Mesenchymal stem cell (in vitro differentiated cells and primary cell): ENCODE data around the gene PKP2.
"Not testable (repeated sequence)": the region's sequence is repeated elsewhere in the genome, so short reads cannot be mapped to it uniquely, and the experiment has no call there.

ENCODE experiments used
- DNase-seq: peaks from one replicate; pipeline ENCODE4 v3.0.0-alpha.2; 2013
- H2AFZ ChIP-seq: one replicate; pipeline ENCODE4 v1.6.1; 2013; ENCODE audit warnings: low read depth, mild to moderate bottlenecking, control low read depth, inconsistent platforms, low read length, moderate library complexity
- H2AK5ac ChIP-seq: 2 replicates; pipeline ENCODE4 v1.6.1; 2013; ENCODE audit warnings: low read length, moderate library complexity, mild to moderate bottlenecking, inconsistent platforms; ENCODE audit not compliant: severe bottlenecking
- H2BK120ac ChIP-seq: one replicate; pipeline ENCODE4 v1.6.1; 2013; ENCODE audit warnings: low read depth, mild to moderate bottlenecking, inconsistent platforms, low read length, moderate library complexity
- H2BK12ac ChIP-seq, 2 experiments: one replicate each; pipeline ENCODE4 v1.6.1; 2013; ENCODE audit warnings: inconsistent platforms in 2 of 2, low read length in 2 of 2, mild to moderate bottlenecking in 2 of 2, moderate library complexity in 2 of 2, control low read depth in 1 of 2
- H2BK15ac ChIP-seq: one replicate; pipeline ENCODE4 v1.6.1; 2013; ENCODE audit warnings: mild to moderate bottlenecking, low read depth, inconsistent platforms; ENCODE audit not compliant: poor library complexity, severe bottlenecking
- H2BK5ac ChIP-seq: 2 replicates; pipeline ENCODE4 v1.6.1; 2013; ENCODE audit warnings: low read depth, mild to moderate bottlenecking, low read length, control low read depth, inconsistent platforms; ENCODE audit not compliant: poor library complexity, severe bottlenecking
- H3K14ac ChIP-seq, 2 experiments: one replicate each; pipeline ENCODE4 v1.6.1; 2013; ENCODE audit warnings: inconsistent platforms in 2 of 2, low read length in 2 of 2, control low read depth in 1 of 2, mild to moderate bottlenecking in 1 of 2, moderate library complexity in 1 of 2
- H3K18ac ChIP-seq, 2 experiments: one replicate each; pipeline ENCODE4 v1.6.1; 2013; ENCODE audit warnings: inconsistent platforms in 2 of 2, low read length in 2 of 2, control low read depth in 1 of 2, low read depth in 1 of 2, mild to moderate bottlenecking in 1 of 2
- H3K23ac ChIP-seq, 2 experiments: one replicate each; pipeline ENCODE4 v1.6.1; 2013; ENCODE audit warnings: inconsistent platforms in 2 of 2, low read length in 2 of 2, mild to moderate bottlenecking in 2 of 2, moderate library complexity in 2 of 2, control low read depth in 1 of 2
- H3K27ac ChIP-seq: 2 replicates; pipeline ENCODE4 v1.5.1; 2013; ENCODE audit warnings: mild to moderate bottlenecking, moderate library complexity, low read length, control low read depth, inconsistent platforms; ENCODE audit not compliant: poor library complexity, severe bottlenecking
- H3K27me3 ChIP-seq, 2 experiments: 2 replicates each; pipeline versions ENCODE4 v1.6.1 to v1.7.0; 2013; ENCODE audit warnings: low read length in 2 of 2, mild to moderate bottlenecking in 2 of 2, moderate library complexity in 2 of 2, control low read depth in 1 of 2, inconsistent platforms in 1 of 2; ENCODE audit not compliant: control insufficient read depth in 1 of 2, insufficient read depth in 1 of 2
- H3K36me3 ChIP-seq, 2 experiments: 2 replicates each; pipeline versions ENCODE4 v1.6.1 to v1.7.0; 2013; ENCODE audit warnings: low read length in 2 of 2, control low read depth in 1 of 2, inconsistent platforms in 1 of 2, low read depth in 1 of 2, mild to moderate bottlenecking in 1 of 2; ENCODE audit not compliant: insufficient read depth in 2 of 2, control insufficient read depth in 1 of 2
- H3K4ac ChIP-seq, 2 experiments: one replicate each; pipeline ENCODE4 v1.6.1; 2013; ENCODE audit warnings: inconsistent platforms in 2 of 2, low read length in 2 of 2, mild to moderate bottlenecking in 2 of 2, moderate library complexity in 2 of 2, control low read depth in 1 of 2, low read depth in 1 of 2
- H3K4me1 ChIP-seq: 2 replicates; pipeline ENCODE4 v1.6.1; 2013; ENCODE audit warnings: low read depth, low read length, control low read depth; ENCODE audit not compliant: control insufficient read depth, insufficient read depth
- H3K4me2 ChIP-seq: 2 replicates; pipeline ENCODE4 v1.6.1; 2013; ENCODE audit warnings: low read length, mild to moderate bottlenecking, inconsistent platforms; ENCODE audit not compliant: poor library complexity, severe bottlenecking
- H3K4me3 ChIP-seq, 2 experiments: 2 replicates each; pipeline versions ENCODE4 v1.5.1 to v1.7.0; 2013; ENCODE audit warnings: low read length in 2 of 2, mild to moderate bottlenecking in 2 of 2, control low read depth in 1 of 2, low read depth in 1 of 2; ENCODE audit not compliant: insufficient read depth in 1 of 2
- H3K79me1 ChIP-seq: replicated peaks from 2 replicates; pipeline ENCODE4 v1.6.1; 2013; ENCODE audit warnings: mild to moderate bottlenecking, control low read depth, low read length, inconsistent platforms; ENCODE audit not compliant: poor library complexity, severe bottlenecking
- H3K9ac ChIP-seq: 2 replicates; pipeline ENCODE4 v1.7.0; 2013; ENCODE audit warnings: mild to moderate bottlenecking, low read length, moderate library complexity
- H3K9me3 ChIP-seq: 2 replicates; pipeline ENCODE4 v1.7.0; 2013; ENCODE audit warnings: mild to moderate bottlenecking, low read length; ENCODE audit not compliant: control insufficient read depth
- H4K8ac ChIP-seq: one replicate; pipeline ENCODE4 v1.6.1; 2013; ENCODE audit warnings: inconsistent platforms, mild to moderate bottlenecking, low read length, moderate library complexity
- H4K91ac ChIP-seq: one replicate; pipeline ENCODE4 v1.6.1; 2013; ENCODE audit warnings: mild to moderate bottlenecking, low read length, inconsistent platforms
- WGBS: methylation state at CpG from one replicate; pipeline ENCODE4 v1.1.7; 2013; ENCODE audit warnings: mixed read lengths; 5-methylcytosine and 5-hydroxymethylcytosine counted together

The PKP2 gene

DNA sequence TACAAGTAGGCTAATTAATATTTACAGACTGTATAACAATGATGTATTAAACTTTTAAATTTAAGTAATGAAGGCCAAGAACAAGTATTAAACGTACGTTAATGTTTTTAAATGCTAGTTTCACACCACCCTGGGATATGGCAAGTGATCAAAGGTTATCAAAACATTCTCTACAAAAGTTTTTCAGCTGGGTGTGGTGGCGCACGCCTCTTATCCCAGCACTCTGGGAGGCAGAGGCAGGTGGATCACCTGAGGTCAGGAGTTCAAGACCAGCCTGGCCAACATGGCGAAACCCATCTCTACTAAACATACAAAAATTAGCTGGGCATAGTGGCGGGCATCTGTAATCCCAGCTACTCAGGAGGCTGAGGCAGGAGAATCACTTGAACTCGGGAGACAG is 17.5 kb downstream of the PKP2 start:
- H4K91ac ChIP-seq, H3K9me3 ChIP-seq, H4K8ac ChIP-seq, H3K4me2 ChIP-seq, DNase-seq, H3K36me3 ChIP-seq, H3K9ac ChIP-seq, H2BK120ac ChIP-seq, H3K27me3 ChIP-seq, H3K4me1 ChIP-seq, H3K23ac ChIP-seq, H2BK12ac ChIP-seq, H2BK5ac ChIP-seq, H3K18ac ChIP-seq, H3K79me1 ChIP-seq, H3K27ac ChIP-seq, H3K14ac ChIP-seq, H3K4me3 ChIP-seq, H2AK5ac ChIP-seq, H2AFZ ChIP-seq, H3K4ac ChIP-seq, H2BK15ac ChIP-seq: not testable (repeated sequence)
- WGBS: 97% methylated on average over 7 of the region's 7 CpGs

DNA sequence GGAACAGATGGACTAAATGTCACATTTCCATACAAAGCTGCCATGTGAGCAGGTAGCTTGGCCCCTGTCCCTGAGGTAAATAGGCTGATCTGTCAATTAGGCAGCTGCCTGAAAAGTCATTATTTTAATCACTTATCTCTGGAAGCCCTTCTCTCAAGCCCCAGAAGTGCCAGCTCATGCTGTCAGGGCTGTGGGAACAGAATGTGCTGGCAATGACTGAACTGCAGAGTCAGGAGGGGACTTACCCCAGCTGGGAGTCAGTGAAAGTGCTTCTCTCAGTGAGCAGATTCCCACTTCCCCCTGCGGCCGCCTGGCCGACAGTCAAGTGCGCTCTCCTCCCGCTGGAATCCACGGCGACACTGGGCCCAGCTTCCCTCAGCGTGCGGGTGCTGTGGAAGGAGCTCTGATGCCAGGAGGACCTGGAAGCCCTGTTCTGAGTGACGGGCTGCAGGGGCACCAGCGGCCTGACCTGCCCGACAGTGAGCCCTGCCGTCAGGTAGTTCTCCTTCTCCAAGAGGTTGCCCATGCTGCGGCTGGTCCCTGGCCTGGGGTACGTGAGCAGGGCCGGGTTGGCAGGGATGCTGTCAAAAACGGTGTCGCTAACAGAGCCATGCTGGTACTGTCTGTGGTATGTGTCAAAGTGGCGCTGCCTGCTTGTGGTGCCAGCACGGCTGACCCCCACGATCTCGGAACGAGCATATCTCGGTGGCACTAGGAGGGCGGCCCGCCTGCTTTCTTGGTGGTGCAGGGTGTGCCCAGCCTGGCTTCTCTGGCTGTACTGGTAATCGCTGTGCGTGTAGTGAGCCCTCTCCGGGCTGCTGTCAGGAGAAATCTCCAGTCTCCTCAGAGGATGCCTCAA is 18.7 kb downstream of the PKP2 start:
- Histone ChIP-seq H3K4me1 (peaks cover 3% of the 10 kb centered on the region), H2BK15ac (no peak overlapping the region), H3K79me1 (no peaks in the 10 kb centered on the region), H3K9ac (no peak overlapping the region), H3K36me3 (peaks cover 0 to 7% of the 10 kb centered on the region in 2 experiments), H3K23ac (no peak overlapping the region), H3K14ac (peak overlapping the region in 1 of 2 experiments; percentile 13), H2AK5ac (no peak overlapping the region), H3K9me3 (no peaks in the 10 kb centered on the region), H2BK5ac (no peak overlapping the region), H4K8ac (no peak overlapping the region), H3K4me3 (no peak overlapping the region), H4K91ac (peak overlapping the region; percentile 53), H2BK120ac (no peak overlapping the region), H3K27ac (no peak overlapping the region), H2AFZ (no peak overlapping the region), H3K4ac (no peak overlapping the region), H3K18ac (peak overlapping the region in 1 of 2 experiments; percentile 18), H3K4me2 (no peak overlapping the region), H2BK12ac (no peak overlapping the region), H3K27me3 (no peaks in the 10 kb centered on the region)
- peak; percentile 11 for DNase-seq
- 94% methylated on average over 29 of the region's 29 CpGs for WGBS

DNA sequence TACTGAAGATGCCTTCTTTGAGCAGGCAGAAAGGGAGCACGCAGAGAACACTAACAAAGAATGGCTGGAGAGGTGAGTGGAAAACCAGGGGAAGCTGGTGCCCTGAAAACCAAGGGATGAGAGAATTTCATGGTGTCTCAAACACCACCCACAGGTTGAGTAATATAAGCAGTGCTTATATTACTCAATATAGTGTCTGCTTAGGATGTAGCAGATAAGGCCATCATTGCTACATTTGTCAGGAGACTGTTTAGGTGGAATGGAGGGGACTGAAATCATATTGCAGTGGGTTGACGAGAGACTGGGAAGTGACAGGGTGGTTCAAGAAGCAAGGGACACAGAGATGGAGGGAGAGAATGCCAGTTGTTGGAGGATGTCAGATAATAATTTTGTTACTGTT is 20.6 kb downstream of the PKP2 start:
- Histone ChIP-seq H3K9ac (no peak overlapping the region), H3K36me3 (peaks cover 0 to 7% of the 10 kb centered on the region in 2 experiments), H3K4me1 (peaks cover 3% of the 10 kb centered on the region), H4K91ac (no peak overlapping the region), H3K23ac (no peak overlapping the region), H3K4me2 (no peak overlapping the region), H3K9me3 (no peaks in the 10 kb centered on the region), H3K79me1 (no peaks in the 10 kb centered on the region), H3K4ac (no peak overlapping the region), H3K14ac (no peak overlapping the region), H4K8ac (no peak overlapping the region), H2BK120ac (no peak overlapping the region), H2BK15ac (no peak overlapping the region), H2AK5ac (no peak overlapping the region), H2AFZ (no peak overlapping the region), H3K27ac (no peak overlapping the region), H3K4me3 (no peak overlapping the region), H2BK5ac (no peak overlapping the region), H2BK12ac (no peak overlapping the region), H3K18ac (no peak overlapping the region), H3K27me3 (no peaks in the 10 kb centered on the region)
- DNase-seq: peak; percentile 15
- WGBS: 97% methylated on average over 2 of the region's 2 CpGs

DNA sequence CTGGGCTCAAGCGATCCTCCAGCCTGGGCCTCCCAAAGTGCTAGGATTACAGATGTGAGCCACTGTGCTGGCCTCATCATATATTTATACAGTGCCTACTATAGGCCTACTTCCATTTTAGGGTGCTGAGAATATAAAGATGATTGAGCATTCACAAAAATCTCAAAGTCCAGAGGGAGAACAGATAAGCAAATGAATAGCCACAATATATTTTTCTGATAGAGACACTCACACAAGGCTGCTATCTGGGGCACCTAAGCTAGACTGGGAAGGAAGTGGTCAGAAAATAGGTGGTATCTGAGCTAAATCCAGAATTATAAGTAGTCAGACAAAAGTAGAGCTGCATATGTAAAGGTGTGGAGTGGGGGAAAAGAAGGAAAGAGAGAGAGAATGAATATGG is 21.6 kb downstream of the PKP2 start:
- no peak overlapping the region for H3K9ac ChIP-seq
- H3K27me3 ChIP-seq: no peaks in the 10 kb centered on the region
- 100% methylated on average over 1 of the region's 1 CpG for WGBS
- no peak overlapping the region for H3K18ac ChIP-seq
- H3K4me1 ChIP-seq: peaks cover 3% of the 10 kb centered on the region
- H2BK5ac ChIP-seq: no peak overlapping the region
- H3K79me1 ChIP-seq: no peaks in the 10 kb centered on the region
- H3K23ac ChIP-seq: no peak overlapping the region
- H2AFZ ChIP-seq: no peak overlapping the region
- no peak overlapping the region for H3K14ac ChIP-seq
- H4K8ac ChIP-seq: no peak overlapping the region
- no peak overlapping the region for H3K4me3 ChIP-seq
- no peak overlapping the region for H3K27ac ChIP-seq
- H2BK15ac ChIP-seq: no peak overlapping the region
- H3K9me3 ChIP-seq: no peaks in the 10 kb centered on the region
- no peak overlapping the region for H4K91ac ChIP-seq
- no peak overlapping the region for H3K4me2 ChIP-seq
- DNase-seq: no peak
- H2BK120ac ChIP-seq: no peak overlapping the region
- no peak overlapping the region for H2BK12ac ChIP-seq
- no peak overlapping the region for H3K4ac ChIP-seq
- no peak overlapping the region for H2AK5ac ChIP-seq
- H3K36me3 ChIP-seq: peaks cover 0 to 7% of the 10 kb centered on the region in 2 experiments
